HepG2 (cell line): ENCODE measurements around the gene CERS1. TPM values are rescaled to one million over a fixed set of nuclear protein-coding genes. Genes with fewer than 3 reads are reported as not detected.

Source experiments
- MAFG ChIP-seq: sonication (generic); formaldehyde crosslinking; IDR thresholded peaks from 2 replicates; pipeline ENCODE4 v1.5.1; 2020; ENCODE audit warnings: mild to moderate bottlenecking, missing genetic modification reagents
- MLLT10 ChIP-seq: sonication (generic); formaldehyde crosslinking; IDR thresholded peaks from 2 replicates; pipeline ENCODE4 v1.4.0; 2020; ENCODE audit warnings: missing genetic modification reagents
- SP5 ChIP-seq: IDR thresholded peaks from 2 replicates; pipeline ENCODE4 v1.6.1; 2016; ENCODE audit warnings: low read depth, borderline replicate concordance
- ZFP90 ChIP-seq: sonication (generic); formaldehyde crosslinking; IDR thresholded peaks from 2 replicates; pipeline ENCODE4 v1.8.0; 2022; ENCODE audit warnings: missing genetic modification reagents, mild to moderate bottlenecking, inconsistent platforms, borderline replicate concordance
- ZNF569 ChIP-seq: sonication (generic); formaldehyde crosslinking; IDR thresholded peaks from 2 replicates; pipeline ENCODE4 v1.5.0; 2020; ENCODE audit warnings: mild to moderate bottlenecking, missing genetic modification reagents, moderate library complexity, borderline replicate concordance
- polyA plus RNA-seq, 8 experiments: library from polyadenylated mRNA; depleted of rRNA in 3 of 8; stranded (reverse) in 7 of 8; unstranded in 1 of 8; fragments of >200 nt; fragmentation: Illumina TruSeq in 4 of 8; extraction: Trizol in 4 of 8; gene quantifications; 2 replicates each; pipeline versions ENCODE4 v1.2.1 to v1.2.3, GENCODE V29; 2011 to 2016; ENCODE audit warnings: low read depth in 4 of 8, missing spikeins in 1 of 8, mixed read lengths in 1 of 8; ENCODE audit not compliant: insufficient read depth in 1 of 8
- total RNA-seq, 5 experiments: library from RNA; depleted of rRNA; stranded (reverse); fragments of >200 nt; fragmentation: Illumina TruSeq; extraction: Trizol; gene quantifications; 2 replicates each; pipeline ENCODE4 v1.2.3, GENCODE V29; 2016; ENCODE audit warnings: low read depth in 1 of 5
- TF ChIP-seq, protein P1 (sequence below): sonication (generic); formaldehyde crosslinking; IDR thresholded peaks from 2 replicates; pipeline ENCODE4 v1.5.0; 2020; ENCODE audit warnings: mild to moderate bottlenecking, missing genetic modification reagents, borderline replicate concordance
- TF ChIP-seq, protein P2 (sequence below): sonication (generic); formaldehyde crosslinking; IDR thresholded peaks from one replicate; pipeline ENCODE4 v1.5.1; 2020; ENCODE audit warnings: mild to moderate bottlenecking, missing genetic modification reagents; ENCODE audit errors: not compliant biosample characterization
- TF ChIP-seq, protein P3 (sequence below): sonication (generic); formaldehyde crosslinking; IDR thresholded peaks from 2 replicates; pipeline ENCODE4 v1.5.0; 2020; ENCODE audit warnings: mild to moderate bottlenecking, missing genetic modification reagents, borderline replicate concordance

CERS1 gene
- total and polyA plus RNA-seq, 2 of the 13 experiments (the other 11 are each of a cell fraction or from before 2014, with no cell fraction given): 4.6 to 9.8 TPM

DNA sequence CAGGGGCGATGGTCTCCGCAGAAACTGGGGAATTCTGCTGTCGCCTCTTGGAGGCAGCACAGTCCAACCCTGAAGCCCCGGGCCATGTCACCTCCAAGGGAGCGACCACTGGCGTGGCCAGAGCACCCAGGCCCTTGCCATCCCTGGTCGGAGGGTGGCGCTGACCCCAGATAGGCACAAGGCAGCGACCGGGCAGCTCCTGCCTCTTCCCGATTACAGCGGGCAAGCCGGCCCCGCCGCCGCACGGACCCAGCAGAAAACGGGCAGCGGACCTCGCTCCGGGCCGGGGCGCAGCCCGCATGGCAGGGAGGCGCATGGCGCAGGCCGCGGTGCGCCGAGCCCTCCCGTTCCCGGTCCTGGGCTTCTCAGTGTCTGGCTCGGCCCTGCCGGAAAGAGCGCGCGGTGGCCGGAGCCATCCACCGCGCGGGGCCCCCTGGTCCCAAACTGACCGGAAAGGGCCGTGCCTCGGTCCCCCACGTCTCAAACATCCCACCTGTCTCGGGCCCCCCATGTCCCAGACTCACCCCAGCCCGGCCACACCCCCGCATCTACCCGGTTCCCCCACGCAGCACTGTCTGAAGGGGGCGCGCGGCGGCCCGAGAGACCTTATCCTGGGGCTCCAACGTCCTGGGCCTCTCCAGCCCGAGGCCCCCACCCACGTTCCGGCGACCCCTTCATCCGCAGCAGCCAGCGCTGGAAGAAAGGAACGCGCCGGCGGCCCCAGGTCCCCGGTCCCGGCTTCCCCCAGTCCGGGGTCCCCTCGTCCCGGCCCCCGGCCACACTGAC is 727 bp downstream of the CERS1 start (continued):
- TF ChIP-seq, protein P1, sequence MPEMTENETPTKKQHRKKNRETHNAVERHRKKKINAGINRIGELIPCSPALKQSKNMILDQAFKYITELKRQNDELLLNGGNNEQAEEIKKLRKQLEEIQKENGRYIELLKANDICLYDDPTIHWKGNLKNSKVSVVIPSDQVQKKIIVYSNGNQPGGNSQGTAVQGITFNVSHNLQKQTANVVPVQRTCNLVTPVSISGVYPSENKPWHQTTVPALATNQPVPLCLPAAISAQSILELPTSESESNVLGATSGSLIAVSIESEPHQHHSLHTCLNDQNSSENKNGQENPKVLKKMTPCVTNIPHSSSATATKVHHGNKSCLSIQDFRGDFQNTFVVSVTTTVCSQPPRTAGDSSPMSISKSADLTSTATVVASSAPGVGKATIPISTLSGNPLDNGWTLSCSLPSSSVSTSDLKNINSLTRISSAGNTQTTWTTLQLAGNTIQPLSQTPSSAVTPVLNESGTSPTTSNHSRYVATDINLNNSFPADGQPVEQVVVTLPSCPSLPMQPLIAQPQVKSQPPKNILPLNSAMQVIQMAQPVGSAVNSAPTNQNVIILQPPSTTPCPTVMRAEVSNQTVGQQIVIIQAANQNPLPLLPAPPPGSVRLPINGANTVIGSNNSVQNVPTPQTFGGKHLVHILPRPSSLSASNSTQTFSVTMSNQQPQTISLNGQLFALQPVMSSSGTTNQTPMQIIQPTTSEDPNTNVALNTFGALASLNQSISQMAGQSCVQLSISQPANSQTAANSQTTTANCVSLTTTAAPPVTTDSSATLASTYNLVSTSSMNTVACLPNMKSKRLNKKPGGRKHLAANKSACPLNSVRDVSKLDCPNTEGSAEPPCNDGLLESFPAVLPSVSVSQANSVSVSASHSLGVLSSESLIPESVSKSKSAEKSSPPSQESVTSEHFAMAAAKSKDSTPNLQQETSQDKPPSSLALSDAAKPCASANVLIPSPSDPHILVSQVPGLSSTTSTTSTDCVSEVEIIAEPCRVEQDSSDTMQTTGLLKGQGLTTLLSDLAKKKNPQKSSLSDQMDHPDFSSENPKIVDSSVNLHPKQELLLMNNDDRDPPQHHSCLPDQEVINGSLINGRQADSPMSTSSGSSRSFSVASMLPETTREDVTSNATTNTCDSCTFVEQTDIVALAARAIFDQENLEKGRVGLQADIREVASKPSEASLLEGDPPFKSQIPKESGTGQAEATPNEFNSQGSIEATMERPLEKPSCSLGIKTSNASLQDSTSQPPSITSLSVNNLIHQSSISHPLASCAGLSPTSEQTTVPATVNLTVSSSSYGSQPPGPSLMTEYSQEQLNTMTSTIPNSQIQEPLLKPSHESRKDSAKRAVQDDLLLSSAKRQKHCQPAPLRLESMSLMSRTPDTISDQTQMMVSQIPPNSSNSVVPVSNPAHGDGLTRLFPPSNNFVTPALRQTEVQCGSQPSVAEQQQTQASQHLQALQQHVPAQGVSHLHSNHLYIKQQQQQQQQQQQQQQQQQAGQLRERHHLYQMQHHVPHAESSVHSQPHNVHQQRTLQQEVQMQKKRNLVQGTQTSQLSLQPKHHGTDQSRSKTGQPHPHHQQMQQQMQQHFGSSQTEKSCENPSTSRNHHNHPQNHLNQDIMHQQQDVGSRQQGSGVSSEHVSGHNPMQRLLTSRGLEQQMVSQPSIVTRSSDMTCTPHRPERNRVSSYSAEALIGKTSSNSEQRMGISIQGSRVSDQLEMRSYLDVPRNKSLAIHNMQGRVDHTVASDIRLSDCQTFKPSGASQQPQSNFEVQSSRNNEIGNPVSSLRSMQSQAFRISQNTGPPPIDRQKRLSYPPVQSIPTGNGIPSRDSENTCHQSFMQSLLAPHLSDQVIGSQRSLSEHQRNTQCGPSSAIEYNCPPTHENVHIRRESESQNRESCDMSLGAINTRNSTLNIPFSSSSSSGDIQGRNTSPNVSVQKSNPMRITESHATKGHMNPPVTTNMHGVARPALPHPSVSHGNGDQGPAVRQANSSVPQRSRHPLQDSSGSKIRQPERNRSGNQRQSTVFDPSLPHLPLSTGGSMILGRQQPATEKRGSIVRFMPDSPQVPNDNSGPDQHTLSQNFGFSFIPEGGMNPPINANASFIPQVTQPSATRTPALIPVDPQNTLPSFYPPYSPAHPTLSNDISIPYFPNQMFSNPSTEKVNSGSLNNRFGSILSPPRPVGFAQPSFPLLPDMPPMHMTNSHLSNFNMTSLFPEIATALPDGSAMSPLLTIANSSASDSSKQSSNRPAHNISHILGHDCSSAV (CRISPR knock-in tag): no peak
- TF ChIP-seq ZNF569 (CRISPR knock-in tag): no peak
- no peak for TF ChIP-seq MAFG (CRISPR knock-in tag)
- TF ChIP-seq SP5: no peak
- TF ChIP-seq, protein P2, sequence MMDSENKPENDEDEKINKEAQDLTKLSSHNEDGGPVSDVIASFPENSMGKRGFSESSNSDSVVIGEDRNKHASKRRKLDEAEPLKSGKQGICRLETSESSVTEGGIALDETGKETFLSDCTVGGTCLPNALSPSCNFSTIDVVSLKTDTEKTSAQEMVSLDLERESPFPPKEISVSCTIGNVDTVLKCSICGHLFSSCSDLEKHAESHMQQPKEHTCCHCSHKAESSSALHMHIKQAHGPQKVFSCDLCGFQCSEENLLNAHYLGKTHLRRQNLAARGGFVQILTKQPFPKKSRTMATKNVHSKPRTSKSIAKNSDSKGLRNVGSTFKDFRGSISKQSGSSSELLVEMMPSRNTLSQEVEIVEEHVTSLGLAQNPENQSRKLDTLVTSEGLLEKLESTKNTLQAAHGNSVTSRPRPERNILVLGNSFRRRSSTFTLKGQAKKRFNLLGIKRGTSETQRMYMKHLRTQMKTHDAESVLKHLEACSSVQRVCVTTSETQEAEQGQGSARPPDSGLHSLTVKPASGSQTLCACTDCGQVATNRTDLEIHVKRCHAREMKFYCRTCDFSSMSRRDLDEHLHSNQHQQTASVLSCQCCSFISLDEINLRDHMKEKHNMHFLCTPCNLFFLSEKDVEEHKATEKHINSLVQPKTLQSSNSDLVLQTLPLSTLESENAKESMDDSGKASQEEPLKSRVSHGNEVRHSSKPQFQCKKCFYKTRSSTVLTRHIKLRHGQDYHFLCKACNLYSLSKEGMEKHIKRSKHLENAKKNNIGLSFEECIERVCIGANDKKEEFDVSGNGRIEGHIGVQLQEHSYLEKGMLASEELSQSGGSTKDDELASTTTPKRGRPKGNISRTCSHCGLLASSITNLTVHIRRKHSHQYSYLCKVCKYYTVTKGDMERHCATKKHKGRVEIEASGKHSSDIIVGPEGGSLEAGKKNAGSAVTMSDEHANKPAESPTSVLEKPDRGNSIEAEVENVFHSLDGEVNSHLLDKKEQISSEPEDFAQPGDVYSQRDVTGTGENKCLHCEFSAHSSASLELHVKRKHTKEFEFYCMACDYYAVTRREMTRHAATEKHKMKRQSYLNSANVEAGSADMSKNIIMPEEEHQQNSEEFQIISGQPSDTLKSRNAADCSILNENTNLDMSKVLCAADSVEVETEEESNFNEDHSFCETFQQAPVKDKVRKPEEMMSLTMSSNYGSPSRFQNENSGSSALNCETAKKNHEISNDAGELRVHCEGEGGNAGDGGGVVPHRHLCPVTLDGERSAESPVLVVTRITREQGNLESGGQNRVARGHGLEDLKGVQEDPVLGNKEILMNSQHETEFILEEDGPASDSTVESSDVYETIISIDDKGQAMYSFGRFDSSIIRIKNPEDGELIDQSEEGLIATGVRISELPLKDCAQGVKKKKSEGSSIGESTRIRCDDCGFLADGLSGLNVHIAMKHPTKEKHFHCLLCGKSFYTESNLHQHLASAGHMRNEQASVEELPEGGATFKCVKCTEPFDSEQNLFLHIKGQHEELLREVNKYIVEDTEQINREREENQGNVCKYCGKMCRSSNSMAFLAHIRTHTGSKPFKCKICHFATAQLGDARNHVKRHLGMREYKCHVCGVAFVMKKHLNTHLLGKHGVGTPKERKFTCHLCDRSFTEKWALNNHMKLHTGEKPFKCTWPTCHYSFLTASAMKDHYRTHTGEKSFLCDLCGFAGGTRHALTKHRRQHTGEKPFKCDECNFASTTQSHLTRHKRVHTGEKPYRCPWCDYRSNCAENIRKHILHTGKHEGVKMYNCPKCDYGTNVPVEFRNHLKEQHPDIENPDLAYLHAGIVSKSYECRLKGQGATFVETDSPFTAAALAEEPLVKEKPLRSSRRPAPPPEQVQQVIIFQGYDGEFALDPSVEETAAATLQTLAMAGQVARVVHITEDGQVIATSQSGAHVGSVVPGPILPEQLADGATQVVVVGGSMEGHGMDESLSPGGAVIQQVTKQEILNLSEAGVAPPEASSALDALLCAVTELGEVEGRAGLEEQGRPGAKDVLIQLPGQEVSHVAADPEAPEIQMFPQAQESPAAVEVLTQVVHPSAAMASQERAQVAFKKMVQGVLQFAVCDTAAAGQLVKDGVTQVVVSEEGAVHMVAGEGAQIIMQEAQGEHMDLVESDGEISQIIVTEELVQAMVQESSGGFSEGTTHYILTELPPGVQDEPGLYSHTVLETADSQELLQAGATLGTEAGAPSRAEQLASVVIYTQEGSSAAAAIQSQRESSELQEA (CRISPR knock-in tag): no peak
- TF ChIP-seq ZFP90 (CRISPR knock-in tag): no peak
- TF ChIP-seq, protein P3, sequence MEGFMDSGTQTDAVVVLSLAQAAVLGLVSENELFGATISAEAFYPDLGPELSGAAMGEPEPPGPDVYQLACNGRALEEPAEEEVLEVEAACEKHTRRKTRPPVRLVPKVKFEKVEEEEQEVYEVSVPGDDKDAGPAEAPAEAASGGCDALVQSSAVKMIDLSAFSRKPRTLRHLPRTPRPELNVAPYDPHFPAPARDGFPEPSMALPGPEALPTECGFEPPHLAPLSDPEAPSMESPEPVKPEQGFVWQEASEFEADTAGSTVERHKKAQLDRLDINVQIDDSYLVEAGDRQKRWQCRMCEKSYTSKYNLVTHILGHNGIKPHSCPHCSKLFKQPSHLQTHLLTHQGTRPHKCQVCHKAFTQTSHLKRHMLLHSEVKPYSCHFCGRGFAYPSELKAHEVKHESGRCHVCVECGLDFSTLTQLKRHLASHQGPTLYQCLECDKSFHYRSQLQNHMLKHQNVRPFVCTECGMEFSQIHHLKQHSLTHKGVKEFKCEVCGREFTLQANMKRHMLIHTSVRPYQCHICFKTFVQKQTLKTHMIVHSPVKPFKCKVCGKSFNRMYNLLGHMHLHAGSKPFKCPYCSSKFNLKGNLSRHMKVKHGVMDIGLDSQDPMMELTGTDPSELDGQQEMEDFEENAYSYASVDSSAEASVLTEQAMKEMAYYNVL (CRISPR knock-in tag): no peak
- TF ChIP-seq MLLT10 (CRISPR knock-in tag): no peak
